Ishikawa (cell line): ENCODE results near the gene LRRC49.

Experiments used
- CEBPB ChIP-seq: IDR thresholded peaks from 2 replicates; pipeline ENCODE4 v1.6.1; 2012
- CREB1 ChIP-seq: IDR thresholded peaks from 2 replicates; pipeline ENCODE4 v1.6.1; 2012; ENCODE audit warnings: low read depth
- EP300 ChIP-seq: IDR thresholded peaks from 2 replicates; pipeline ENCODE4 v1.6.1; 2012; ENCODE audit warnings: borderline replicate concordance
- RAD21 ChIP-seq: IDR thresholded peaks from 2 replicates; pipeline ENCODE4 v1.6.1; 2012; ENCODE audit warnings: low read depth
- TF ChIP-seq, protein P1 (sequence below): IDR thresholded peaks from 2 replicates; pipeline ENCODE4 v1.6.1; 2012; ENCODE audit warnings: low read depth, mild to moderate bottlenecking
- TF ChIP-seq, protein P2 (sequence below): IDR thresholded peaks from 2 replicates; pipeline ENCODE4 v1.6.1; 2012

DNA sequence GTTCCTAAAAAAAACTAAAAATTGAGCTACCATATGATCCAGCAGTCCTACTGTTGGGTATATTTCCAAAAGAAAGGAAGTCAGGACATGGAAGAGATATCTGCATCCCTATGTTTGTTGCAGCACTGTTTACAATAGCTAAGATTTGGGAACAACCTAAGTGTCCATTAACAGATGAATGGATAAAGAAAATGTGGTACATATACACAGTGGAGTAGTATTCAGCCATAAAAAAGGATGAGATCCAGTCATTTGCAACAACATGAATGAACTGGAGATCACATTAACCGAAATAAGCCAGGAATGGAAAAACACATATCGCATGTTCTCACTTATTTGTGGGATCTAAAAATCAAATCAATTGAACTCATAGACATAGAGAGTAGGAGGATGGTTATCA, 29.5 kb downstream of the LRRC49 start:
- TF ChIP-seq, protein P1, sequence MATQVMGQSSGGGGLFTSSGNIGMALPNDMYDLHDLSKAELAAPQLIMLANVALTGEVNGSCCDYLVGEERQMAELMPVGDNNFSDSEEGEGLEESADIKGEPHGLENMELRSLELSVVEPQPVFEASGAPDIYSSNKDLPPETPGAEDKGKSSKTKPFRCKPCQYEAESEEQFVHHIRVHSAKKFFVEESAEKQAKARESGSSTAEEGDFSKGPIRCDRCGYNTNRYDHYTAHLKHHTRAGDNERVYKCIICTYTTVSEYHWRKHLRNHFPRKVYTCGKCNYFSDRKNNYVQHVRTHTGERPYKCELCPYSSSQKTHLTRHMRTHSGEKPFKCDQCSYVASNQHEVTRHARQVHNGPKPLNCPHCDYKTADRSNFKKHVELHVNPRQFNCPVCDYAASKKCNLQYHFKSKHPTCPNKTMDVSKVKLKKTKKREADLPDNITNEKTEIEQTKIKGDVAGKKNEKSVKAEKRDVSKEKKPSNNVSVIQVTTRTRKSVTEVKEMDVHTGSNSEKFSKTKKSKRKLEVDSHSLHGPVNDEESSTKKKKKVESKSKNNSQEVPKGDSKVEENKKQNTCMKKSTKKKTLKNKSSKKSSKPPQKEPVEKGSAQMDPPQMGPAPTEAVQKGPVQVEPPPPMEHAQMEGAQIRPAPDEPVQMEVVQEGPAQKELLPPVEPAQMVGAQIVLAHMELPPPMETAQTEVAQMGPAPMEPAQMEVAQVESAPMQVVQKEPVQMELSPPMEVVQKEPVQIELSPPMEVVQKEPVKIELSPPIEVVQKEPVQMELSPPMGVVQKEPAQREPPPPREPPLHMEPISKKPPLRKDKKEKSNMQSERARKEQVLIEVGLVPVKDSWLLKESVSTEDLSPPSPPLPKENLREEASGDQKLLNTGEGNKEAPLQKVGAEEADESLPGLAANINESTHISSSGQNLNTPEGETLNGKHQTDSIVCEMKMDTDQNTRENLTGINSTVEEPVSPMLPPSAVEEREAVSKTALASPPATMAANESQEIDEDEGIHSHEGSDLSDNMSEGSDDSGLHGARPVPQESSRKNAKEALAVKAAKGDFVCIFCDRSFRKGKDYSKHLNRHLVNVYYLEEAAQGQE = no peak
- TF ChIP-seq EP300 (no peak), RAD21 (no peak), CEBPB (no peak), CREB1 (no peak)
- TF ChIP-seq, protein P2, sequence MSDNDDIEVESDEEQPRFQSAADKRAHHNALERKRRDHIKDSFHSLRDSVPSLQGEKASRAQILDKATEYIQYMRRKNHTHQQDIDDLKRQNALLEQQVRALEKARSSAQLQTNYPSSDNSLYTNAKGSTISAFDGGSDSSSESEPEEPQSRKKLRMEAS = no peak
